ENCODE results near the gene FKBP4. TPM values are rescaled to one million over a fixed set of nuclear protein-coding genes. Genes with fewer than 3 reads are reported as not detected.

FKBP4 gene
- total and polyA plus RNA-seq, 3 donors from 2014 or later, result 64.2 to 154 (median 74.9) TPM

- WGBS, 2 donors, result 91 to 95% methylated on average over 15 of the region's 15 CpGs
- Histone ChIP-seq H3K4me1 (no peaks in the 10 kb centered on the region), H3K27ac (no peak overlapping the region), H3K4me3 (no peak overlapping the region), H3K27me3 (no peaks in the 10 kb centered on the region), H3K9me3 (no peaks in the 10 kb centered on the region), H3K36me3 (ENCODE audit: low read depth, missing control alignments) (no peaks in the 10 kb centered on the region)
- no peak for TF ChIP-seq CTCF (IDR thresholded peaks at IDR 0.05)
- no peak for TF ChIP-seq POLR2A (IDR thresholded peaks at IDR 0.05)
- no peak for DNase-seq
- intact Hi-C loops (cut with DNase I; ENCODE audit: low total_unique reads), result no loop called here
Observed at GRCh38 chr12:2819810-2820209, 25.0 kb downstream of the FKBP4 start.

GRCh38 chr12:2820432-2820831 is 25.7 kb downstream of the FKBP4 start:
- TF ChIP-seq POLR2A (IDR thresholded peaks at IDR 0.05), result no peak
- no peak for TF ChIP-seq CTCF (IDR thresholded peaks at IDR 0.05)
- Histone ChIP-seq H3K4me1 (no peaks in the 10 kb centered on the region), H3K36me3 (ENCODE audit: low read depth, missing control alignments) (no peaks in the 10 kb centered on the region), H3K27me3 (no peaks in the 10 kb centered on the region), H3K9me3 (no peaks in the 10 kb centered on the region), H3K27ac (no peak overlapping the region), H3K4me3 (no peak overlapping the region)
- intact Hi-C loops (cut with DNase I; ENCODE audit: low total_unique reads), result no loop called here
- 85 to 89% methylated on average over 9 of the region's 9 CpGs for WGBS, 2 donors
- no peak for DNase-seq

GRCh38 chr12:2823483-2823882 is 28.7 kb downstream of the FKBP4 start:
- no peak overlapping the region for H3K27ac ChIP-seq
- WGBS, 2 donors, result 58 to 63% methylated on average over 7 of the region's 7 CpGs
- H3K36me3 ChIP-seq (ENCODE audit: low read depth, missing control alignments), result no peaks in the 10 kb centered on the region

GRCh38 chr12:2824541-2824940 is 29.8 kb downstream of the FKBP4 start:
- Histone ChIP-seq H3K9me3 (no peaks in the 10 kb centered on the region), H3K27ac (no peak overlapping the region), H3K27me3 (no peaks in the 10 kb centered on the region), H3K4me1 (no peaks in the 10 kb centered on the region), H3K4me3 (no peak overlapping the region), H3K36me3 (ENCODE audit: low read depth, missing control alignments) (no peaks in the 10 kb centered on the region)
- intact Hi-C loops (cut with DNase I; ENCODE audit: low total_unique reads), result no loop called here
- TF ChIP-seq POLR2A (IDR thresholded peaks at IDR 0.05), result no peak
- no peak for TF ChIP-seq CTCF (IDR thresholded peaks at IDR 0.05)
- 68 to 88% methylated on average over 6 of the region's 6 CpGs for WGBS, 2 donors
- DNase-seq, result no peak

More at GRCh38 chr12:2823483-2823882, 28.7 kb downstream of the FKBP4 start:
- DNase-seq, result no peak
- H3K27me3 ChIP-seq, result no peaks in the 10 kb centered on the region
- H3K9me3 ChIP-seq, result no peaks in the 10 kb centered on the region
- intact Hi-C loops (cut with DNase I; ENCODE audit: low total_unique reads), result no loop called here
- no peaks in the 10 kb centered on the region for H3K4me1 ChIP-seq
- no peak overlapping the region for H3K4me3 ChIP-seq
- TF ChIP-seq CTCF (IDR thresholded peaks at IDR 0.05) (no peak), POLR2A (IDR thresholded peaks at IDR 0.05) (no peak)

GRCh38 chr12:2825132-2825531 is 30.4 kb downstream of the FKBP4 start:
- no peaks in the 10 kb centered on the region for H3K27me3 ChIP-seq
- WGBS, 2 donors, result 74 to 86% methylated on average over 4 of the region's 4 CpGs
- H3K36me3 ChIP-seq (ENCODE audit: low read depth, missing control alignments), result no peaks in the 10 kb centered on the region
- H3K4me3 ChIP-seq, result no peak overlapping the region
- TF ChIP-seq CTCF (IDR thresholded peaks at IDR 0.05), result no peak
- no peak for TF ChIP-seq POLR2A (IDR thresholded peaks at IDR 0.05)
- intact Hi-C loops (cut with DNase I; ENCODE audit: low total_unique reads), result no loop called here
- no peaks in the 10 kb centered on the region for H3K9me3 ChIP-seq
- DNase-seq, result no peak
- no peak overlapping the region for H3K27ac ChIP-seq
- no peaks in the 10 kb centered on the region for H3K4me1 ChIP-seq
